Activated naive CD8-positive, alpha-beta T cell treated with anti-CD3 and anti-CD28 coated beads, Interleukin-2, amount 50 U/mL, for 16 hours (primary cell): ENCODE results near the gene ERC1.

Experiments
- DNase-seq: peaks from one replicate; pipeline ENCODE4 v3.0.0-alpha.2; 2020; ENCODE audit warnings: low read depth, low spot score

The ERC1 gene

DNA sequence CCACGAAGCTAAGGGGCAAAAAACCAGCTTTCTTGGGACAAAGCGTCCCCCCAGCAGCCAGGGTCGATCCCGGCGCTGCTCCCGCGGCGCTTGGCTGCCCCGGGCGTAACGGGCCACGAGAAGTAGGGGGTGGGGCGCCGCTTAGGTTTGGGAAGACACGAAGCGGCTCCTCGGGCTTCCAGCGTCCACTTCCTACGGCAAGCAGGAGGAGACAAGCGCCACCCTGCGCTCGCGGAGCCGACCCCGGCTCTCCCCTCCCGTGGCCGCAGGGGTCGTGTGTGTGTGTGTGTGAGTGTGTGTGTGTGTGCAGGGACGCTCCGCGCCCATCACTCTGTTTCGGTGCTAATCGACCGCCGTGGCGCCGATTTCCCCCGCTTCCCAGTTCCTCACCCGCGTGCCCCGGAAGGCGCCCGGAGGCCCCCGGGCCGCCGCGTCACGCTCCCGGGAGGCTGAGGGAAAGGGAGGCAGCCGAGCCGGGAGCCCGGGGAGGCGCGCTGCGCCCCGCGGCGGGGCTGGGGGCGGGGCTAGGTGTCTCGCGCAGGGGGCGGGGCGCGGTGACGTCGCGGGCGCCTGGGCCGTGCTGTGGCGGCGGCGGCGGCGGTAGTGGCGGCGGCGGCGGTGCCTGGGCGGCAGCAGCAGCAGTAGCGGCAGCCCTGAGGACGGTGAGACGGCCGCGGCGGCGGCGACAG lies at the start of gene ERC1:
ERC1 (plus strand) TSS at position 563 of the 689 bp plus-strand sequence. CDS start 36,681 bp downstream, outside the sequence.
- DNase-seq = peak; percentile 69

DNA sequence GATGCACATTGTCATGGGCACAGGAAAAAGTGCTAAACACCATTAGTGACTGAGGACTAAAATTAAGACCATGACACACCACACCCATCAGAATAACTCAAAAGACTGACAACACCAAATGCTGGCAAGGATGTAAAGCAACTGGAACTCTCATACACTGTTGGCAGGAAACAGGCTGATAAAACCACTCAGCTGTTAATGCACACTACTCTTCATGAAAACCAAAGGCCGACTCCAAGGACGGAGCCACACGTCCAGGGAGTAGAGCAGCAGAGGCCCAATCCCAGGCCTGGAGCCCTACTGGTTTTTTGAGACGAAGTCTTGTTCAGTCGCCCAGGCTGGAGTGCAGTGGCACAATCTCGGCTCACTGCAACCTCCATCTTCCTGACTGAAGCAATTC lies 48.0 kb upstream of the ERC1 start:
- DNase-seq = no peak

DNA sequence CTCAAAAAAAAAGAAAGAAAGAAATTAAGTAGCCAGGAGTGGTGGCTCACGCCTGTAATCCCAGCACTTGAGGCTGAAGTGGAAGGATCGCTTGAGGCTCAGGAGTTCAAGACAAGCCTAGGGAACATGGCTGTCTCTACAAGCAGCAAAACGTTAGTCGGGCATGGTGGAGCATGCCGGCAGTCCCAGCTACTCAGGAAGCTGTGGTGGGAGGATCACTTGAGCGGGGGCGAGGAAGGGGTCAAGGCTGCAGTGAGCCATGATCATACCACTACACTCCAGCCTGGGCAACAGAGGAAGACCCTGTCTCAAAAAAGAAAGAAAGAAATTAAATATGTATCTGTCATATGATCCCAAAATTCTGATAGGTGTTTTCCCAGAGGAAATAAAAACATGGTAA lies 46.8 kb upstream of the ERC1 start:
- DNase-seq = no peak

DNA sequence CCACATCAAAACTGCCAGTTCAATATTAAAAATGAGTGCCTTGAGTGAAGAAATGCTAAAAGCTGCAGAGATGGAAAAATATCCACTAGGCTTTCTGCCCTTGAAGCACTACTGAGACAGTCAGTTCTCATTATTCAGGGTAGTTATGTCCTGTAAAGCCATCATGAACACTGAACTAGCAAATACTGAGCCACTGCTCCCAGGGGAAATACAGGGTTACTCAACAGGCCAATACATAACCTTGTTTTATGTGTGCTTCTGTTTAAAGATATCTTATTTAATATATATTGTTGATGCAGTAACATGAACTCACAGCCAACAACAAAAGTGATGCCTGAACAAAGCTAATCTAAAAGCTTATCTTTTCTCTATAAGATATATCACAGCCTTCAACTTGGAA lies 44.8 kb upstream of the ERC1 start:
- no peak for DNase-seq

DNA sequence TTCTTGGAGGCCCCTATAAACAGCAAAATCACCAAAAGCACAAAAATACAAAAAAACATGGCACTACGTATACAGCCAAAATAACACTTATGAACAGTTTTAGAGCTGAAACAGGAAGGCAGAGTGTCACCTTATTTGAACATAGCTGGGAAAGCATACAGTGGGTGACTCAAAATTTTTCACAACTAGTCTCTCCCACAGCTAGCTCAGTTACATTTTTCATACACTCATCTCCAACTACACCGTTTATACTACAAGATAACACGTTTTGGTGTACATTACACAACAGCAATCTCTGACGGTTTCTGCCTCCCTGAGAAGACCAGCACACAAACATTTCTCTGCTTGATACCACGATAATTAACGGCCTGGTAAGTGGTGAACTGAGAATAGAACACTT lies 44.4 kb upstream of the ERC1 start:
- DNase-seq = no peak

DNA sequence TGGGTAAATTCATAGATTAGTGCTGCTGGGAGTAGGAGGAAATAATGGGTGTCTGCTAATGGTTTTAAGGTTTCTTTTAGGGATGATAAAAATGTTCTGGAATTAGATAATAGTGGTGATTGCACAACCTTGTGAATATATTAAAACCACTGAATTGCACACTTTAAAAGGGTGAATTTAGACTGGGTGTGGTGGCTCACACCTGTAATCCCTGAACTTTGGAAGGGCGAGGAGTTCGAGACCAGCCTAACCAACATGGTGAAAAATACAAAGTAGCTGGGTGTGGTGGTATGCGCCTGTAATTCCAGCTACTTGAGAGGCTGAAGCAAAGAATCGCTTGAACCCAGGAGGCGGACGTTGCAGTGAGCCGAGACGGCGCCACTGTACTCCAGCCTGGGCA lies 42.8 kb upstream of the ERC1 start:
- no peak for DNase-seq

DNA sequence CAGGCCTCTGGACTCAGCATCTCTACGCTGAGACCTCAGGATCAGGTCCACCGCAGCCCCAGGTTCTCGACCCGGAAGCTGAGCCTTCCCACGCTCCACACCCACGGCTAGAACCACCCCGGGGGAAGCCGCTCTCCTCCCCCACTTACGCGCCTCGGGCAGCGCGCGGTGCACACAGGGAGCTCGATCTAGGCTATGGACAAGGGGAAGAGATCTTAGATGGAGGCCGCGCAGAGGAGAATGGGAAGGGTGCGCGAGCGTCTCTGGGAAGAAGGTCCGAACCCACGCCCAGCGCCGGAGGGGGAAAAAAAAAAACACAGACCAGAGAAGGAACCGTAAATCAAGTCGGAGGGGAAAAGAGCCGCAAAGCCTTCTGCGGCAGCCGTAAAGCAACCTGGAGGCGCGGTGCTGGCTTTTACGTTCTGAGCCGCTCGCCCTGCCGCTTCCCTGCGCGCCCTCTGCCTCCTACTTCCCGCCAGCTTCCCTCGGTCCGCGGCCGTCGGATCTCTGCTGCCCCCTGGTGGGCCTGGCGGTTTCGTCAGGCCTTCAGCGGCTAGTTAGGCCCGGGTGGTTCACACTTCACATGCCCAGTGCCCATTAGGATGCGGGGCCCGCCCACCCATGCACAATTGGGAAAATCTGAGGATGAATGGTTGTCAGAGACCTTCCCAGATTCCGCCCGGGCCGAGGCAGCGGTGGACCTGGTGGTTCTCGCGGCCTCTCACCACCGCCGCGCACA lies 41.4 kb upstream of the ERC1 start, which contains the start of gene RAD52:
RAD52 (minus strand) TSS at position 242 of the 739 bp plus-strand sequence. CDS start 16,636 bp downstream, outside the sequence.
- peak; percentile 93 for DNase-seq

DNA sequence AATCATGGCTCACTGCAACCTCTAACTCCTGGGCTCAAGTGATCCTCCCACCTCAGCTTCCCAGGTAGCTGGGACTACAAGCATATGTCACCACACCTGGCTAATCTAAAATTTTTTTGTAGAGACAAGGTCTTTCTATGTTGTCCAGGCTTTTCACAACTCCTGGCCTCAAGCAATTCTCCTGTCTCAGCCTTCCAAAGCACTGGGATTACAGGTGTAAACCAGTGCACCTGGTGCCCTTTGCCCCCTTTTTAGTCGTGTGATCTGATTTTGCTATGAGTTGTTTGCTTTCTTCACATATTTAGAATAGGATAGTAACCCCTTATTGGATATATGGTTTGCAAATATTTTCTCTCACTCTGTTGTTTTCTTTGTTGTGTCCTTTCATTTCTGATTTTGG lies 39.8 kb upstream of the ERC1 start:
- DNase-seq = no peak

DNA sequence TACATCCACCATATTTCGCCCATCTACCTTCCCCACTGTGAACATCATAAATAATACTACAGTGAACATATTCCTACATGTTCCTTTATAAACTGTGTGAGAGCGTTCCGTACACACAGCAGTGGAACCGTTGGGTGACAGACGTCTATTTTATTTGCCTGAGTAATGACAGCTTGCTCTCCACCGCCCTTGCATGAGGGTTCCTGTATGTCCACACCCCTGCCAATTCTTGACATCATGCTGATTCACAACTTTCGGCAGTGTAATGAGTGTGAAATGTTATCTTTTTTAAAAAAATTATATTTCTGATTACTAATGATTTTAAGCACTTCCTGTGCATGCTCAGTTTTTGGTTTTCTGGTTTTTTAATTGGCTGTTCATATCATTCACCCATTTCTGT lies 37.2 kb upstream of the ERC1 start:
- DNase-seq = no peak

DNA sequence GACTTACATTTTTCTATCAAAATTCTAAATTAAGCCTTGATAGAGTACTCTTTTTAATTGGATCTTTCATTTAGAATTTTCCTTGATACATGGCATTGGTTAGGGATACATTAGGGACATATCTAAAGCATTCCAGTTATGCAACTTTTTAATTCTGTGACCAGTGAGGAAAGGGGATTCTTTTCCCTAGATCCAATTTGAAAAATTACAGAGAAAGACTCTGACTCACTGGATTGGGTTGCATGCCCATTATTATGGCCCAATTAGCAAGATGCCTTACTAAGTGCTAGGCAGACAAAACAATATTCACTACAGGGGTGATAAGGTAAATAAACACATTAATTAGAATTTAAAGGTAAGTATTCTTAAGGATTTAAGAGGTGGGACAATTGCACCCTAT lies 36.3 kb upstream of the ERC1 start:
- DNase-seq = no peak

DNA sequence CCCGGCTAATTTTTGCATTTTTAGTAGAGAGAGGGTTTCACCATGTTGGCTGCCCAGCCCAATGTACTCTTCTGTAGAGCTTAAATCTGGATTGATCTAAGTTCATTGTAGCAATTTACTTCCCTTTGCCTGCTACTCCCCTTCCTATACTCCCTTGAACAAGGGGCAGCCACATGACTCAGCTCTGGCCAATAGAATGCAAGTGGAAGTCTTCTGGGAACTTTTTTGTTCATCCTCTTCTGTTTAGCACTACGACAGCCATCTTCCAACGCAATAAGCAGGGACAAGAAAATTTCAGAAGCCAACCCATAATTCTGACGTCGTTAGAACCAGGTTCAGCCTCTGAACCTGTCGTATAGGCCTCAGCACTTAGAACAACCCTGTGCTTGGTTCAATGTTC lies 35.1 kb upstream of the ERC1 start:
- DNase-seq = no peak

DNA sequence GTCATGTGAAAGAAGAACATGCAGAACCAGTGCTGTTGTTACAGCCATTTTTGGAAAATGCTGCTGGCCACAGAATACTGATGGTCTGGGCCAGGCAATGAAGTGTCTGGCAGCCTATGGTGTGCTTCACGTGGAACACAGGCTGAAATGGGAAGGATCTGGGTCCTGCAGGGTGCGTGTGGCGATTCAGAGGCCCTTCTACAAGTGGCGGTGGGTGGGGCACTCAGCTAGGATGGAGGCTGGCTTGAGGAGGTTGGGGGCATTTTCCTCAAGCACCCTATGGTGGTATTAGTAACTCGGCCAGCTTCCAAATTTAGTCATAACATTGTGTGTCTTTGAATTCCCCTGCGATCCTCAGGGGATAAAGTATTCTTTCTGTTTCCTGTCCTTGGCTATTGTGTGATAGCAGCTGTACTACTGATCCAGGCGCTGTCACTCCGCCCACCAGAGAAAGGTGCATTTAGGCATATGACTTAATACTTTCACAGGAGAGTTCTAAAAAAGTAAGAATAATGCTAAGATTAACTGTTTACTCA lies 32.4 kb upstream of the ERC1 start:
- DNase-seq = no peak

DNA sequence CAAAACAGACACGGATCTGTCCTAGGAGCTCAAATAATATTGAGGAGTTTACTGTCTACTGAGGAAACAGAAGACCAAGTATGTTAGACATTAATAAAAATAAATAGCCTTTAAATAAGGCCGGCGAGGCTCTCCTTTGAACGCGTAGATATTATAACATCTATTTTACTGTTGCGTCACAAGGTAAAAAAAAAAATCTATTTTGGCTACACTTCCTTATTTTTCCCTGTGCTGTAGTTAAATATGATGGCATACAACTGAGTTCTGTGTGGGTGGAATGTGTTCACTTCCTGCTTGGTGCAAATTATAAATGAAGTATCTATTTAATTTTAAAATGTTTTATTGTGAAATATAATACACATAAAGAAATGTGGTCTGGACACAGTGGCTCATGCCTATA lies 24.3 kb upstream of the ERC1 start:
- no peak for DNase-seq

DNA sequence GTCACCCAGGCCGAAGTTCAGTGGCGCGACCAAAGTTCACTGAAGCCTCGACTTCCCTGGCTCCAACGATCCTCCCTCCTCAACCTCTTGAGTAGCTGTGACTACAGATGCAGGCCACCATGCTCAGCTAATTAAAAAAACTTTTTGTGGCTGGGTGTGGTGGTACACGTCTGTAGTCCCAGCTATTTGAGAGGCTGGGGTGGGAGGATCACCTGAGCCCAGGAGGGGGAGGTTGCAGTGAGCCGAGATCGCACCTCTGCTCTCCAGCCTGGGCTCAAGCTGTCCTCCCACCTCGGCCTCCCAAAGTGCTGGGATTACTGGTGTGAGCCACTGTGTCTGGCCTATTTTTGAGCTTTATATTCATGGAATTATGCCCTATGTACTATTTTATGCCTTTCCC lies 23.4 kb upstream of the ERC1 start:
- no peak for DNase-seq

DNA sequence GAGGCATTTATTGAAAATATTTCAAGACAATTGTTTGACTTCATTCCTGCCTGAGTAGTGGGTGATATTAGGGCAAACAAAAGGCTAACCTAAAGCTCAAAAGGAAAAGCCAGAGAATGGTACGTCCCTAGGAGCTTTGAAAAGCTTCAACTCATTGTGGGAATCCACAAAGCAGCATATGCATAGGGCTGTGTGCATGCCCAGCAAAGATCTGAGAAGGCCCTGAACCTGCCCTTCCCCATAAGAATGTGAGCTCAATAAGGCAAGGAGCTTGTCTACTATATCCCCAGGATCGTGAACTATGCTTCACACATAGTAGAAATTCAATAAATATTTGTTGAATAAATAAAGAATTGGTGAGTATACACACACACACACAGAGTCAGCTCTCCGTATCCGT lies 22.5 kb upstream of the ERC1 start:
- no peak for DNase-seq

DNA sequence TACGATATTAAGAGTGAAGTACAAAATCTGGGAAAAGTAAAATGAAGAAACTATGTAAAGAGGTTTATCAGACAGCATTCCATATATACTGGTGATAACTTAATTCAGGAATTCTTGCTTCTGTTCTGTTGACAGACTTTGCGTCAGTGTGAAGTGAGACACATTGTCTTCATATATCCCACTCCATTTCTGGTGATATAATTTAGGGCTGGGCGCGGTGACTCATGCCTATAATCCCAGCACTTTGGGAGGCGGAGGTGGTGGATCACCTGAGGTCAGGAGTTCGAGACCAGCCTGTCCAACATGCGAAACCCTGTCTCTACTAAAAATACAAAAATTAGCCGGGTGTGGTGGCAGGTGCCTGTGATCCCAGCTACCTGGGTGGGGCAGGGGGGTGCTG lies 21.2 kb upstream of the ERC1 start:
- no peak for DNase-seq

DNA sequence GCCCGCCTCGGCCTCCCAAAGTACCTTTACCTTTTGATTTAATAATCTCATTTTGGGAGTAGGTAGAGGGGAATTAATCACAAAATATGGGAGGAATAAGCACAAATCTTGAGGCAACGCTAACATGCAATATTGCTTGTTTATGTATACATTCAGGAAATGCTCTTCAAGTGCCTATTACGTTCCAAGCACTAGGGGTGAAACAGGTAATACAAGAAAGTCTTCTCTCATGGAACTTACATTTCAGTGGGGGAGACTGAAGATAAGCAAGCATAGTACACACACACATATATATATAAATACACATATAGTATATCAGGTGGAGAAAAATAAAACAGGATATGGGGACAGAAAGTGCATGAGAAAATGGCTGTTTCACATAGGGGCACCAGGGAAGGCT lies 19.0 kb upstream of the ERC1 start:
- DNase-seq = no peak

DNA sequence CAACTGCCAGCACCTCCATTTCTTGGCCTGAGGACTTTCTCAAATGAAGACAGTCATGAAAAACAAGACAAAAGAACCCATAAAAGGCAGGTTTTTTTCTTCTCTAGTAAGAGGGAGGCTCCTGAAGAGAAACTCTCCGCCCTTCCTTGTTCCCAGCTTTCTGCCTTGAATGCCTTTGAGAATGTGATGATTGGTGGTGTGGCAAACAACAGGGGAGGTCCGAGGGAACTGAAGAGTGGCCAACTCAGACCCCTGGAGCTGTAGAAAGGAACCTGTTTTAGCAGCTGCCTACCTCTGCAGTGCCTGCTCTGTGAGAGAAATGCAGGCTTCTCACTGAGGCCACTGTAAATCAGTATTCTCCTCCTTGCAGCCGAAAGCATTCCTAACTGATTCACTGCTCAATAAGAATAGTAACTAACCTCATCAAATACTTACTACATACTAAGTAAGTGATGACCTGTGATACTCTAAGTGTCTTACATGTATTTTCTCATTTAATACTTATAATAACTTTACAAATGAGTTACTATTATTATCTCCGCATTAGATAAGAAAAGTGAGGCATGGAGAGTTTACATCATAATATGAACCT lies 16.7 kb upstream of the ERC1 start:
- no peak for DNase-seq

DNA sequence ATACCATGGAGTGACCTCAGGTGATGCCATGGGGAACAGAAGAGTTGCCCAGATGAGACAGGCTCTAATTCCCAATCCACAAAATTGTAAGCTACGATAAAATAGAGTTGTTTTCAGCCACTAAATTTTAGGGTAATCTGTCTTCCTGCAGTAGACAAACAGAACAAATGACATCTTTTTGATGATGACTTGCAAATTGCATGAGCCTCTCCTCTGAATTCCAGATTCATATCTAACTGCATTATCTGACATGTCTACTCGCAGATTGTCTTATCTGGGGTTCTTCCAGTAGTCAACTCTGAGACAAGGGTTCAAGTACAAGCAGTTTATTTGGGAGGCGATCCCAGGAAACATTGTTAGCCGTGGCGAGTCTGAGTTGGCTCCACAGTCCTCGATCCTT lies 14.4 kb upstream of the ERC1 start:
- DNase-seq = no peak

DNA sequence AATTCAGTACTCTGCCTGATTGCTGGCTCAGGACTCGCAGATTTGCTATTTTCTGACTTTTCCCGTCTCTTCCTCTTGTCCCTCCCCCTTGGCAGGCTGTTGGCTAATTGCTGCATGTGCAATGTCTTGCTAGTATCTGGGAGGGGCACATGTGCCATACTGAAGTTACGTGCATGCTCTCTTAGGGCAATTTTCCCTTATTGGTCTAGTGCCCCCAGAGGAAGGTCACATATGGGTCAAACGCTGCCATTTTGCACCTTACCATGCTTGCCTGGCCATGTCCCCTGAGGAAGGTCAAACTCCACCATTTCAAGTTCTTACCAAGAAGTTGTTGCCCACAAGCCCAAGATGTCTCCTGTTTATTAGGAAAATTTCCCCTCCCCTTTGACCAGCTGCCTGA lies 13.9 kb upstream of the ERC1 start:
- DNase-seq = no peak

DNA sequence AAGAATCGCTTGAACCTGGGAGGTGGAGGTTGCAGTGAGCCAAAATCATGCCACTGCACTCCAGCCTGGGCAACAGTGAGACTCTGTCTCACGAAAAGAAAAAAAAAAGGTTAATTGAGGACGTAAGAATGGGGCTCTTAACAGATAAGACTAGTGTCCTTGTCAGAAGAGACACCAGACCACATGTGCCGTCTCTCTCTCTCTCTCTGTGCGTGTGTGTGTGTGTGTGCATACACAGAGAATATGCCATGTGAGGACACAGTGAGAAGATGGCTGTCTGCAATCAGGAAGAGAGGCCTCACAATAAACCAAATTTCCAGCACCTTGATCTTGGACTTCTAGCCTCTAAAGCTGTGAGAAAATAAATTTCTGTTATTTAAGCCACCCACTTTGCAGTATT lies 11.7 kb upstream of the ERC1 start:
- no peak for DNase-seq

DNA sequence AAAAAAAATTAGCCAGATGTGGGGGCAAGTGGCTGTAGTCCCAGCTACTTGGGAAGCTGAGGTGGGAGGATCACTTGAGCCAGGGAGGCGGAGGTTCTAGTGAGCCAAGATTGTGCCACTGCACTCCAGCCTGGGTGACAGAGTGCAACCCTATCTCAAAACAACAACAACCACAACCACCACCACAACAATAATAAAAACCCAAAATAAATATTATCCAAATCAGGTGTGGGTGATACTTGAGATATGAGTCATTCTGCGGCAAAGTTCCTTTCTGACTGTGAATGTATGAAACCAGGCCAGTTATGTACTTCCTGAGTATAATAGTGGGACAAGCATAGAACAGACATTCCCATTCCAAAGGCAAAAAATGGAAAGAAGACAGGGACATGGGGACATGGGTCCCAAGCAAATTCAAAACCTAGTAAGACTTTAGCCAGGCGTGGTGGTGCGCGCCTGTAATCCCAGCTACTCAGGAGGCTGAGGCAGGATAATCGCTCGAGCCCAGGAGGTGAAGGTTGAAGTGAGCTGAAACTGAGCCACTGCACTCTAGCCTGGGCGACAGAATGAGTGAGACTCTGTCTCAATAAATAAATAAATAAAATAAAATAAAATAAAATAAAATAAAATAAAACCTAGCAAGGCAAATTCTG lies 9.7 kb upstream of the ERC1 start:
- DNase-seq = no peak
